Ishikawa (cell line): ENCODE measurements around the gene UFC1.

ENCODE experiments used
- CEBPB ChIP-seq: IDR thresholded peaks from 2 replicates; pipeline ENCODE4 v1.6.1; 2012
- CREB1 ChIP-seq: IDR thresholded peaks from 2 replicates; pipeline ENCODE4 v1.6.1; 2012; ENCODE audit warnings: low read depth
- EGR1 ChIP-seq: IDR thresholded peaks from 2 replicates; pipeline ENCODE4 v1.6.1; 2012
- EP300 ChIP-seq: IDR thresholded peaks from 2 replicates; pipeline ENCODE4 v1.6.1; 2012; ENCODE audit warnings: borderline replicate concordance
- RAD21 ChIP-seq: IDR thresholded peaks from 2 replicates; pipeline ENCODE4 v1.6.1; 2012; ENCODE audit warnings: low read depth
- TAF1 ChIP-seq: IDR thresholded peaks from 2 replicates; pipeline ENCODE4 v1.6.1; 2012; ENCODE audit warnings: low read depth, mild to moderate bottlenecking
- TEAD4 ChIP-seq: IDR thresholded peaks from 2 replicates; pipeline ENCODE4 v1.6.1; 2012
- ZBTB7A ChIP-seq: IDR thresholded peaks from 2 replicates; pipeline ENCODE4 v1.6.1; 2012; ENCODE audit warnings: low read depth
- TF ChIP-seq, protein P1 (sequence below): IDR thresholded peaks from 2 replicates; pipeline ENCODE4 v1.6.1; 2012
- TF ChIP-seq, protein P2 (sequence below): IDR thresholded peaks from 2 replicates; pipeline ENCODE4 v1.6.1; 2012

- TF ChIP-seq CREB1 (no peak), TAF1 (no peak), RAD21 (no peak), ZBTB7A (no peak), EP300 (no peak), TEAD4 (no peak), CEBPB (no peak), EGR1 (no peak)
- TF ChIP-seq, protein P1, sequence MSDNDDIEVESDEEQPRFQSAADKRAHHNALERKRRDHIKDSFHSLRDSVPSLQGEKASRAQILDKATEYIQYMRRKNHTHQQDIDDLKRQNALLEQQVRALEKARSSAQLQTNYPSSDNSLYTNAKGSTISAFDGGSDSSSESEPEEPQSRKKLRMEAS, result no peak
- TF ChIP-seq, protein P2, sequence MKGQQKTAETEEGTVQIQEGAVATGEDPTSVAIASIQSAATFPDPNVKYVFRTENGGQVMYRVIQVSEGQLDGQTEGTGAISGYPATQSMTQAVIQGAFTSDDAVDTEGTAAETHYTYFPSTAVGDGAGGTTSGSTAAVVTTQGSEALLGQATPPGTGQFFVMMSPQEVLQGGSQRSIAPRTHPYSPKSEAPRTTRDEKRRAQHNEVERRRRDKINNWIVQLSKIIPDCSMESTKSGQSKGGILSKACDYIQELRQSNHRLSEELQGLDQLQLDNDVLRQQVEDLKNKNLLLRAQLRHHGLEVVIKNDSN, result no peak
Measured at GRCh38 chr1:161174911-161175310, 21.1 kb downstream of the UFC1 start.
